HepG2 (cell line): Measurements from ENCODE around the gene HOXA7. TPM values are rescaled to one million over a fixed set of nuclear protein-coding genes. Genes with fewer than 3 reads are reported as not detected.

Source experiments
- FOXO1 ChIP-seq: sonication (generic); formaldehyde crosslinking; IDR thresholded peaks from 2 replicates; pipeline ENCODE4 v1.4.0; 2020; ENCODE audit warnings: missing genetic modification reagents
- HES4 ChIP-seq: sonication (generic); formaldehyde crosslinking; IDR thresholded peaks from 2 replicates; pipeline ENCODE4 v1.9.0; 2021; ENCODE audit warnings: mild to moderate bottlenecking, missing genetic modification reagents, borderline replicate concordance
- MTA1 ChIP-seq: sonication (generic); formaldehyde crosslinking; IDR thresholded peaks from 2 replicates; pipeline ENCODE4 v1.4.0; 2020; ENCODE audit warnings: missing genetic modification reagents, mild to moderate bottlenecking, borderline replicate concordance
- PHF8 ChIP-seq: sonication (generic); formaldehyde crosslinking; IDR thresholded peaks from 2 replicates; pipeline ENCODE4 v1.5.0; 2020; ENCODE audit warnings: missing genetic modification reagents
- POLR2AphosphoS5 ChIP-seq: IDR thresholded peaks from 2 replicates; pipeline ENCODE4 v1.6.1; 2012; ENCODE audit warnings: low read depth, low read length
- PRPF4 ChIP-seq: fragments of 200-400 bp; formaldehyde crosslinking; IDR thresholded peaks from 2 replicates; pipeline ENCODE4 v1.6.1; 2016; ENCODE audit warnings: low read length, low read depth; ENCODE audit not compliant: poor library complexity, severe bottlenecking
- RBM22 ChIP-seq: fragments of 200-400 bp; formaldehyde crosslinking; optimal IDR thresholded peaks from 2 replicates; pipeline ENCODE3; 2017; ENCODE audit warnings: mild to moderate bottlenecking, low read length, moderate library complexity
- SP5 ChIP-seq: IDR thresholded peaks from 2 replicates; pipeline ENCODE4 v1.6.1; 2016; ENCODE audit warnings: low read depth, borderline replicate concordance
- SRSF1 ChIP-seq: fragments of 200-400 bp; formaldehyde crosslinking; optimal IDR thresholded peaks from 2 replicates; pipeline ENCODE3; 2017; ENCODE audit warnings: mild to moderate bottlenecking, low read depth, low read length, moderate library complexity
- SRSF4 ChIP-seq: fragments of 200-400 bp; formaldehyde crosslinking; IDR thresholded peaks from one replicate; pipeline ENCODE4 v1.6.1; 2018; ENCODE audit warnings: mild to moderate bottlenecking, low read depth, low read length, moderate library complexity; ENCODE audit not compliant: poor library complexity, severe bottlenecking
- TBX3 ChIP-seq: fragments of 450-650 bp; IDR thresholded peaks from 2 replicates; pipeline ENCODE4 v1.6.1; 2017; ENCODE audit warnings: antibody characterized with exemption, mild to moderate bottlenecking, inconsistent platforms, borderline replicate concordance
- TEAD3 ChIP-seq: optimal IDR thresholded peaks from 2 replicates; pipeline ENCODE3; 2016; ENCODE audit warnings: borderline replicate concordance
- TMF1 ChIP-seq: sonication (generic); formaldehyde crosslinking; IDR thresholded peaks from 2 replicates; pipeline ENCODE4 v1.8.1; 2022; ENCODE audit warnings: low read depth, missing genetic modification reagents
- ZBTB33 ChIP-seq: sonication (generic); formaldehyde crosslinking; IDR thresholded peaks from 2 replicates; pipeline ENCODE4 v1.4.0; 2020; ENCODE audit warnings: missing genetic modification reagents
- ZNF317 ChIP-seq: sonication (generic); formaldehyde crosslinking; IDR thresholded peaks from 2 replicates; pipeline ENCODE4 v1.5.0; 2020; ENCODE audit warnings: mild to moderate bottlenecking, missing genetic modification reagents
- ZNF740 ChIP-seq: sonication (generic); formaldehyde crosslinking; IDR thresholded peaks from 2 replicates; pipeline ENCODE4 v1.4.0; 2020; ENCODE audit warnings: missing genetic modification reagents
- ZNF761 ChIP-seq: sonication (generic); formaldehyde crosslinking; conservative IDR thresholded peaks from 2 replicates; pipeline ENCODE4 v1.4.0; 2020; ENCODE audit warnings: mild to moderate bottlenecking, missing genetic modification reagents
- ZNF773 ChIP-seq: sonication (generic); formaldehyde crosslinking; IDR thresholded peaks from 2 replicates; pipeline ENCODE4 v1.4.0; 2020; ENCODE audit warnings: missing genetic modification reagents, borderline replicate concordance
- ZNF792 ChIP-seq: IDR thresholded peaks from 2 replicates; pipeline ENCODE4 v1.6.1; 2016
- ZSCAN25 ChIP-seq: sonication (generic); formaldehyde crosslinking; IDR thresholded peaks from 2 replicates; pipeline ENCODE4 v1.8.0; 2022; ENCODE audit warnings: mild to moderate bottlenecking, missing genetic modification reagents
- ZUFSP ChIP-seq: sonication (generic); formaldehyde crosslinking; IDR thresholded peaks from 2 replicates; pipeline ENCODE4 v1.9.0; 2021; ENCODE audit warnings: missing genetic modification reagents, mild to moderate bottlenecking, borderline replicate concordance
- polyA plus RNA-seq, 8 experiments: library from polyadenylated mRNA; depleted of rRNA in 3 of 8; stranded (reverse) in 7 of 8; unstranded in 1 of 8; fragments of >200 nt; fragmentation: Illumina TruSeq in 4 of 8; extraction: Trizol in 4 of 8; gene quantifications; 2 replicates each; pipeline versions ENCODE4 v1.2.1 to v1.2.3, GENCODE V29; 2011 to 2016; ENCODE audit warnings: low read depth in 4 of 8, missing spikeins in 1 of 8, mixed read lengths in 1 of 8; ENCODE audit not compliant: insufficient read depth in 1 of 8
- total RNA-seq, 5 experiments: library from RNA; depleted of rRNA; stranded (reverse); fragments of >200 nt; fragmentation: Illumina TruSeq; extraction: Trizol; gene quantifications; 2 replicates each; pipeline ENCODE4 v1.2.3, GENCODE V29; 2016; ENCODE audit warnings: low read depth in 1 of 5
- TF ChIP-seq, protein P1 (sequence below): sonication (generic); formaldehyde crosslinking; IDR thresholded peaks from 2 replicates; pipeline ENCODE4 v1.4.0; 2020; ENCODE audit warnings: mild to moderate bottlenecking, low read depth, missing genetic modification reagents
- TF ChIP-seq, protein P2 (sequence below): sonication (generic); formaldehyde crosslinking; IDR thresholded peaks from 2 replicates; pipeline ENCODE4 v1.5.0; 2020; ENCODE audit warnings: missing genetic modification reagents

The HOXA7 gene
- total and polyA plus RNA-seq, 2 of the 13 experiments (the other 11 are each of a cell fraction or from before 2014, with no cell fraction given) = 0.05 TPM; not detected in 1

DNA sequence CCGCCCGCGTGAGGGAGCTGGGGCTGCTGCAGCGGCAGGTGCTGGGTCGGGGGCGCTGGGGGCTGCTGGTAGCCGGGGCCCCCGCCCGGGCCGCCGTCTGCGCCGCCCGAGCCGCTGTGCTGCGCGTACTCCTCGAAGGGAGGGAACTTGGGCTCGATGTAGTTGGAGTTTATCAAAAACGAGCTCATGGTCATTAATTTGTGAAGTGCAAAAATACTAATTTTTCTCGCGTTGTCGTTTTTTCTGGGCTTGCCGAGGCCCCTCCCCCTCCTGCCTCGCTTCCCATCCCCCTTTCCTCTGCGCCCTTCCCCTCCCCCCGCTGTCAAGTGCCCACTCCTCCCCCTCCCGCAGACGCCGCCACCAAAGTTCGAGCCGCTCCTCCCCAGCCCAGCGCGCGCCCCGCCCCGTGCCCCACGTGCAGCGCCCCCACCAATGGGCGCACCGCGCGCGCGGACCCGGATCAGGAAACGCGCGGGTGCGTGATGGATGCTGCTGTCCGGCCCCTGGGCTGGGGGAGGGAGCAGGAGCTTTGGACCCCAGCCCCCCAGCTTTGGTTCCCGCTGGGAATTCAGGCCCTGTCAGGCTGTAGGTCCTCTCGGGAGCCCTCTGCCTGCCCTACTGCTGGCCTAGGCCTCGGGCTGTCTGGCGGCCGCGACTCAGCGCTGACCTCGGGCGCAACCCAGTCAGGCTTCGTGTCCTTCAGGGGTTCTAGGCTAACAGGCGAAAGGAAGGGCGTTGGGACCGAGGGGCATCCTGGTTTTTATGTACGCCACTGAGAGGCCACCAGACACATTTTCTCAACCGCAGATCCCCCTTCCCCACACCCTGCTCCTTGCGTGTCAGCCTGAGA is 25.7 kb downstream of the HOXA7 start, which contains the start of gene HOXA4 (continued):
- TF ChIP-seq, protein P1, sequence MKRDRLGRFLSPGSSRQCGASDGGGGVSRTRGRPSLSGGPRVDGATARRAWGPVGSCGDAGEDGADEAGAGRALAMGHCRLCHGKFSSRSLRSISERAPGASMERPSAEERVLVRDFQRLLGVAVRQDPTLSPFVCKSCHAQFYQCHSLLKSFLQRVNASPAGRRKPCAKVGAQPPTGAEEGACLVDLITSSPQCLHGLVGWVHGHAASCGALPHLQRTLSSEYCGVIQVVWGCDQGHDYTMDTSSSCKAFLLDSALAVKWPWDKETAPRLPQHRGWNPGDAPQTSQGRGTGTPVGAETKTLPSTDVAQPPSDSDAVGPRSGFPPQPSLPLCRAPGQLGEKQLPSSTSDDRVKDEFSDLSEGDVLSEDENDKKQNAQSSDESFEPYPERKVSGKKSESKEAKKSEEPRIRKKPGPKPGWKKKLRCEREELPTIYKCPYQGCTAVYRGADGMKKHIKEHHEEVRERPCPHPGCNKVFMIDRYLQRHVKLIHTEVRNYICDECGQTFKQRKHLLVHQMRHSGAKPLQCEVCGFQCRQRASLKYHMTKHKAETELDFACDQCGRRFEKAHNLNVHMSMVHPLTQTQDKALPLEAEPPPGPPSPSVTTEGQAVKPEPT (CRISPR knock-in tag) = peak; percentile 32; the same call in 1 of the 2 replicates
- TF ChIP-seq PHF8 (CRISPR knock-in tag) (peak; percentile 89), ZNF740 (CRISPR knock-in tag) (no peak; the same call in 1 of the 2 replicates), ZNF761 (no peak), ZNF317 (CRISPR knock-in tag) (peak; percentile 72; the same call in 1 of the 2 replicates), ZNF792 (no peak), ZBTB33 (peak; percentile 49), ZNF773 (CRISPR knock-in tag) (no peak), SRSF1 (no peak), SP5 (CRISPR knock-in tag) (peak; percentile 74), HES4 (CRISPR knock-in tag) (no peak), TMF1 (CRISPR knock-in tag) (0 out of 2 replicates have a peak, but pooled peaks have one; percentile 60), ZSCAN25 (CRISPR knock-in tag) (peak; percentile 59; the same call in 1 of the 2 replicates), SRSF4 (no peak), POLR2AphosphoS5 (peak; percentile 51), PRPF4 (peak; percentile 100), MTA1 (no peak; the same call in 1 of the 2 replicates), FOXO1 (CRISPR knock-in tag) (peak; percentile 32; the same call in 1 of the 2 replicates), TBX3 (no peak), ZUFSP (CRISPR knock-in tag) (no peak), TEAD3 (peak; percentile 70), RBM22 (no peak)
- TF ChIP-seq, protein P2, sequence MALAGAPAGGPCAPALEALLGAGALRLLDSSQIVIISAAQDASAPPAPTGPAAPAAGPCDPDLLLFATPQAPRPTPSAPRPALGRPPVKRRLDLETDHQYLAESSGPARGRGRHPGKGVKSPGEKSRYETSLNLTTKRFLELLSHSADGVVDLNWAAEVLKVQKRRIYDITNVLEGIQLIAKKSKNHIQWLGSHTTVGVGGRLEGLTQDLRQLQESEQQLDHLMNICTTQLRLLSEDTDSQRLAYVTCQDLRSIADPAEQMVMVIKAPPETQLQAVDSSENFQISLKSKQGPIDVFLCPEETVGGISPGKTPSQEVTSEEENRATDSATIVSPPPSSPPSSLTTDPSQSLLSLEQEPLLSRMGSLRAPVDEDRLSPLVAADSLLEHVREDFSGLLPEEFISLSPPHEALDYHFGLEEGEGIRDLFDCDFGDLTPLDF (CRISPR knock-in tag) = peak; percentile 86
